ENCODE results near the gene GABRB1. TPM values are rescaled to one million over a fixed set of nuclear protein-coding genes. Genes with fewer than 3 reads are reported as not detected.

Gene GABRB1
- total RNA-seq, 1 donor: not detected

GRCh38 chr4:47427935-47428334 lies 396.6 kb downstream of the GABRB1 start:
- Histone ChIP-seq H3K4me3 (ENCODE audit: low read length) (no peak overlapping the region), H3K9me3 (ENCODE audit: low read depth, low read length) (no peaks in the 10 kb centered on the region), H3K27me3 (ENCODE audit: insufficient read depth, low read length) (no peaks in the 10 kb centered on the region), H3K4me1 (ENCODE audit: insufficient read depth, low read length) (no peaks in the 10 kb centered on the region)

GRCh38 chr4:47432749-47433148 lies 401.4 kb downstream of the GABRB1 start:
- no peaks in the 10 kb centered on the region for H3K9me3 ChIP-seq (ENCODE audit: low read depth, low read length)
- no peaks in the 10 kb centered on the region for H3K4me1 ChIP-seq (ENCODE audit: insufficient read depth, low read length)
- no peaks in the 10 kb centered on the region for H3K27me3 ChIP-seq (ENCODE audit: insufficient read depth, low read length)
- no peak overlapping the region for H3K4me3 ChIP-seq (ENCODE audit: low read length)

GRCh38 chr4:47434931-47435330 lies 403.6 kb downstream of the GABRB1 start:
- H3K9me3 ChIP-seq (ENCODE audit: low read depth, low read length): no peaks in the 10 kb centered on the region
- no peak overlapping the region for H3K4me3 ChIP-seq (ENCODE audit: low read length)
- H3K27me3 ChIP-seq (ENCODE audit: insufficient read depth, low read length): no peaks in the 10 kb centered on the region
- peaks cover 2% of the 10 kb centered on the region for H3K4me1 ChIP-seq (ENCODE audit: insufficient read depth, low read length)

- H3K27me3 ChIP-seq (ENCODE audit: insufficient read depth, low read length): no peaks in the 10 kb centered on the region
- H3K4me1 ChIP-seq (ENCODE audit: insufficient read depth, low read length): peaks cover 30% of the 10 kb centered on the region
- no peak overlapping the region for H3K4me3 ChIP-seq (ENCODE audit: low read length)
- no peaks in the 10 kb centered on the region for H3K9me3 ChIP-seq (ENCODE audit: low read depth, low read length)
Observed at GRCh38 chr4:47442980-47443379, 411.6 kb downstream of the GABRB1 start.

GRCh38 chr4:47444031-47444430 lies 412.7 kb downstream of the GABRB1 start:
- Histone ChIP-seq H3K4me1 (ENCODE audit: insufficient read depth, low read length) (peaks cover 30% of the 10 kb centered on the region), H3K4me3 (ENCODE audit: low read length) (no peak overlapping the region)

GRCh38 chr4:47451657-47452056 lies 420.3 kb downstream of the GABRB1 start:
- H3K27me3 ChIP-seq (ENCODE audit: insufficient read depth, low read length): no peaks in the 10 kb centered on the region

More at GRCh38 chr4:47444031-47444430, 412.7 kb downstream of the GABRB1 start:
- Histone ChIP-seq H3K27me3 (ENCODE audit: insufficient read depth, low read length) (no peaks in the 10 kb centered on the region), H3K9me3 (ENCODE audit: low read depth, low read length) (no peaks in the 10 kb centered on the region)

GRCh38 chr4:47462799-47463234 lies 431.4 kb downstream of the GABRB1 start:
- Histone ChIP-seq H3K4me3 (ENCODE audit: low read length) (peak overlapping the region; percentile 78), H3K4me1 (ENCODE audit: insufficient read depth, low read length) (peaks cover 20% of the 10 kb centered on the region), H3K9me3 (ENCODE audit: low read depth, low read length) (no peaks in the 10 kb centered on the region), H3K27me3 (ENCODE audit: insufficient read depth, low read length) (no peaks in the 10 kb centered on the region)

More at GRCh38 chr4:47451657-47452056, 420.3 kb downstream of the GABRB1 start:
- no peak overlapping the region for H3K4me3 ChIP-seq (ENCODE audit: low read length)
- no peaks in the 10 kb centered on the region for H3K9me3 ChIP-seq (ENCODE audit: low read depth, low read length)
- H3K4me1 ChIP-seq (ENCODE audit: insufficient read depth, low read length): no peaks in the 10 kb centered on the region

GRCh38 chr4:47463235-47463956 lies 432.0 kb downstream of the GABRB1 start, which contains the start of gene COMMD8:
TSS of gene COMMD8 (minus strand) at chr4:47463702. CDS start at chr4:47463651, 51 bp downstream.
- Histone ChIP-seq H3K4me3 (ENCODE audit: low read length) (peak within 1 kb of the TSS; percentile 78), H3K27me3 (ENCODE audit: insufficient read depth, low read length) (no peaks in the 10 kb centered on the region), H3K4me1 (ENCODE audit: insufficient read depth, low read length) (peaks cover 20% of the 10 kb centered on the region), H3K9me3 (ENCODE audit: low read depth, low read length) (no peaks in the 10 kb centered on the region)

- Histone ChIP-seq H3K27me3 (ENCODE audit: insufficient read depth, low read length) (no peaks in the 10 kb centered on the region), H3K4me3 (ENCODE audit: low read length) (no peak overlapping the region), H3K9me3 (ENCODE audit: low read depth, low read length) (no peaks in the 10 kb centered on the region), H3K4me1 (ENCODE audit: insufficient read depth, low read length) (peaks cover 20% of the 10 kb centered on the region)
Observed at GRCh38 chr4:47465004-47465403, 433.6 kb downstream of the GABRB1 start.

- Histone ChIP-seq H3K9me3 (ENCODE audit: low read depth, low read length) (no peaks in the 10 kb centered on the region), H3K27me3 (ENCODE audit: insufficient read depth, low read length) (no peaks in the 10 kb centered on the region), H3K4me1 (ENCODE audit: insufficient read depth, low read length) (peaks cover 17% of the 10 kb centered on the region), H3K4me3 (ENCODE audit: low read length) (no peak overlapping the region)
Observed at GRCh38 chr4:47466056-47466785, 434.9 kb downstream of the GABRB1 start.

- peaks cover 9% of the 10 kb centered on the region for H3K4me1 ChIP-seq (ENCODE audit: insufficient read depth, low read length)
- no peaks in the 10 kb centered on the region for H3K27me3 ChIP-seq (ENCODE audit: insufficient read depth, low read length)
- no peaks in the 10 kb centered on the region for H3K9me3 ChIP-seq (ENCODE audit: low read depth, low read length)
- no peak overlapping the region for H3K4me3 ChIP-seq (ENCODE audit: low read length)
Observed at GRCh38 chr4:47468706-47469365, 437.5 kb downstream of the GABRB1 start.

GRCh38 chr4:47469951-47470350 lies 438.6 kb downstream of the GABRB1 start:
- Histone ChIP-seq H3K9me3 (ENCODE audit: low read depth, low read length) (no peaks in the 10 kb centered on the region), H3K27me3 (ENCODE audit: insufficient read depth, low read length) (no peaks in the 10 kb centered on the region), H3K4me3 (ENCODE audit: low read length) (no peak overlapping the region), H3K4me1 (ENCODE audit: insufficient read depth, low read length) (peaks cover 8% of the 10 kb centered on the region)

GRCh38 chr4:47471064-47471463 lies 439.7 kb downstream of the GABRB1 start:
- no peaks in the 10 kb centered on the region for H3K9me3 ChIP-seq (ENCODE audit: low read depth, low read length)
- H3K4me1 ChIP-seq (ENCODE audit: insufficient read depth, low read length): peaks cover 8% of the 10 kb centered on the region
- H3K4me3 ChIP-seq (ENCODE audit: low read length): no peak overlapping the region
- H3K27me3 ChIP-seq (ENCODE audit: insufficient read depth, low read length): no peaks in the 10 kb centered on the region

- peaks cover 8% of the 10 kb centered on the region for H3K4me1 ChIP-seq (ENCODE audit: insufficient read depth, low read length)
Observed at GRCh38 chr4:47471591-47471990, 440.2 kb downstream of the GABRB1 start.

GRCh38 chr4:47473141-47473750 lies 441.9 kb downstream of the GABRB1 start:
- no peak overlapping the region for H3K4me3 ChIP-seq (ENCODE audit: low read length)
- no peaks in the 10 kb centered on the region for H3K27me3 ChIP-seq (ENCODE audit: insufficient read depth, low read length)
- peaks cover 8% of the 10 kb centered on the region for H3K4me1 ChIP-seq (ENCODE audit: insufficient read depth, low read length)
- H3K9me3 ChIP-seq (ENCODE audit: low read depth, low read length): no peaks in the 10 kb centered on the region

More at GRCh38 chr4:47471591-47471990, 440.2 kb downstream of the GABRB1 start:
- H3K27me3 ChIP-seq (ENCODE audit: insufficient read depth, low read length): no peaks in the 10 kb centered on the region
- H3K4me3 ChIP-seq (ENCODE audit: low read length): no peak overlapping the region
- no peaks in the 10 kb centered on the region for H3K9me3 ChIP-seq (ENCODE audit: low read depth, low read length)

Data from mononuclear cell (primary cell).